ENCODE data around the gene ZNF14. TPM values are rescaled to one million over a fixed set of nuclear protein-coding genes. Genes with fewer than 3 reads are reported as not detected.

ZNF14 gene
- total and polyA plus RNA-seq, 2 donors (not counting 3 experiments of a cell fraction or from before 2014, with no cell fraction given): 0.65 to 2.6 TPM

- ChIA-PET CTCF (no interaction called here), POLR2A (no interaction called here)
- no peaks in the 10 kb centered on the region for H4K20me1 ChIP-seq (replicated peaks; ENCODE audit: control insufficient read depth, extremely low read depth, insufficient read depth, low read length)
- intact Hi-C loops (cut with micrococcal nuclease) (no loop called here), dilution Hi-C loops (cut with MboI; ENCODE audit: extremely low pct_ligation_motif_present, low sequenced_read_pairs) (no loop called here)
- H3K9me3 ChIP-seq (replicated peaks; ENCODE audit: control insufficient read depth, insufficient read depth, low read length): no peaks in the 10 kb centered on the region
- H3K27me3 ChIP-seq (ENCODE audit: control insufficient read depth in 2 of 2, insufficient read depth in 2 of 2, low read length in 2 of 2): no peaks in the 10 kb centered on the region
- TF ChIP-seq POLR2AphosphoS5 (IDR thresholded peaks at IDR 0.05; ENCODE audit: insufficient read depth, low read depth, low read length) (no peak), MAX (IDR thresholded peaks at IDR 0.05; ENCODE audit: insufficient read depth, insufficient read length) (no peak), EZH2 (IDR thresholded peaks at IDR 0.05; ENCODE audit: borderline replicate concordance, low read depth, low read length, severe bottlenecking) (no peak), FOS (IDR thresholded peaks at IDR 0.05; ENCODE audit: borderline replicate concordance, insufficient read depth, low read length) (no peak), GATA2 (IDR thresholded peaks at IDR 0.05; ENCODE audit: insufficient read depth, insufficient read length, low read depth, low read length) (no peak), JUN (IDR thresholded peaks at IDR 0.05; ENCODE audit: borderline replicate concordance, insufficient read depth, insufficient read length, low read depth) (no peak)
- TF ChIP-seq, protein P1, sequence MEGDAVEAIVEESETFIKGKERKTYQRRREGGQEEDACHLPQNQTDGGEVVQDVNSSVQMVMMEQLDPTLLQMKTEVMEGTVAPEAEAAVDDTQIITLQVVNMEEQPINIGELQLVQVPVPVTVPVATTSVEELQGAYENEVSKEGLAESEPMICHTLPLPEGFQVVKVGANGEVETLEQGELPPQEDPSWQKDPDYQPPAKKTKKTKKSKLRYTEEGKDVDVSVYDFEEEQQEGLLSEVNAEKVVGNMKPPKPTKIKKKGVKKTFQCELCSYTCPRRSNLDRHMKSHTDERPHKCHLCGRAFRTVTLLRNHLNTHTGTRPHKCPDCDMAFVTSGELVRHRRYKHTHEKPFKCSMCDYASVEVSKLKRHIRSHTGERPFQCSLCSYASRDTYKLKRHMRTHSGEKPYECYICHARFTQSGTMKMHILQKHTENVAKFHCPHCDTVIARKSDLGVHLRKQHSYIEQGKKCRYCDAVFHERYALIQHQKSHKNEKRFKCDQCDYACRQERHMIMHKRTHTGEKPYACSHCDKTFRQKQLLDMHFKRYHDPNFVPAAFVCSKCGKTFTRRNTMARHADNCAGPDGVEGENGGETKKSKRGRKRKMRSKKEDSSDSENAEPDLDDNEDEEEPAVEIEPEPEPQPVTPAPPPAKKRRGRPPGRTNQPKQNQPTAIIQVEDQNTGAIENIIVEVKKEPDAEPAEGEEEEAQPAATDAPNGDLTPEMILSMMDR (IDR thresholded peaks at IDR 0.05; ENCODE audit: extremely low read depth in 1 of 2, insufficient read depth in 1 of 2, low read depth in 1 of 2, low read length in 2 of 2): no peak
- no peak for DNase-seq (ENCODE audit: low read depth, low spot score)
- no peak for FAIRE-seq
- H3K79me2 ChIP-seq (ENCODE audit: control insufficient read depth, insufficient read depth, low read length): no peaks in the 10 kb centered on the region
- H3K4me3 ChIP-seq (replicated peaks in 1 of 3; ENCODE audit: insufficient read depth in 1 of 3, low read depth in 1 of 3, low read length in 3 of 3): no peak overlapping the region
- H3K36me3 ChIP-seq (ENCODE audit: control insufficient read depth in 2 of 2, extremely low read depth in 1 of 2, insufficient read depth in 2 of 2, low read length in 2 of 2): no peaks in the 10 kb centered on the region
- H3K9ac ChIP-seq (replicated peaks; ENCODE audit: extremely low read depth, insufficient read depth, low read length): no peak overlapping the region
- H3K9me1 ChIP-seq (replicated peaks; ENCODE audit: control insufficient read depth, extremely low read depth, insufficient read depth, low read length): no peaks in the 10 kb centered on the region
- H3K27ac ChIP-seq (ENCODE audit: insufficient read depth, low read depth, low read length): no peak overlapping the region
- H2AFZ ChIP-seq (ENCODE audit: low read depth, low read length): no peak overlapping the region
- H3K4me1 ChIP-seq (ENCODE audit: control insufficient read depth, extremely low read depth, insufficient read depth, low read length): no peaks in the 10 kb centered on the region
- no peak overlapping the region for H3K4me2 ChIP-seq (ENCODE audit: insufficient read depth, low read length)
- BruUV-seq (replicated peaks): no TSS peak
These were observed 7.8 kb upstream of the ZNF14 start for GRCh38 chr19:19740755-19741154.
